ENCODE measurements around the gene JARID2. TPM values are rescaled to one million over a fixed set of nuclear protein-coding genes. Genes with fewer than 3 reads are reported as not detected.

The JARID2 gene
- total and polyA plus RNA-seq, 2 of the 8 experiments (the other 6 are each of a cell fraction or from before 2014, with no cell fraction given): 60.1 to 239 TPM

DNA sequence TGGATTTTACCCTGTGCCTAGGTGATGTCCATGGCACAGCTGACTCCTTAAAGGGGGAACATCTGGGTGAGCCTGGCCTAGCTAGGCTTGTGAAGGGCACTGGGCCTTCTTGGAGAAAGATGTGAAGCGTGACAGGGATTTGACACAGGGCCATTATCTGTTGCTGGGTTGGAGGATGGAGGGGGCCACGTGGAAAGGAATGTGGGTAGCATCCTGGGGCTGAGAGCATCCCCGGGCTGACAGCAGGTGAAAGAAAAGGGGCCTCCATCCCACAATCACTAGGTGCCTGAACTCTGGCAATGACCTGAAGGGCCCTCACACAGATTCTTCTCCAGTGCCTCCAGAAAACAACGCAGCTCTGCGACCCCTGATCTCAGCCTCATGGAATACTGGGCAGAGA, 292.2 kb downstream of the JARID2 start:
- Histone ChIP-seq H3K4me1 (replicated peaks in 1 of 4; ENCODE audit: control insufficient read depth in 3 of 4, insufficient read depth in 4 of 4, low read length in 3 of 4) (no peaks in the 10 kb centered on the region), H2BK15ac (ENCODE audit: low read length) (no peak overlapping the region), H3K4me3 (ENCODE audit: extremely low read depth in 1 of 4, insufficient read depth in 2 of 4, low read depth in 3 of 4, low read length in 4 of 4) (no peak overlapping the region), H3K4ac (replicated peaks; ENCODE audit: insufficient read length, low read depth, low read length) (no peak overlapping the region), H3K27ac (ENCODE audit: low read depth, low read length) (no peak overlapping the region), H4K20me1 (replicated peaks in 1 of 2; ENCODE audit: control insufficient read depth in 1 of 2, insufficient read depth in 2 of 2, low read length in 2 of 2) (no peaks in the 10 kb centered on the region), H2BK120ac (replicated peaks; ENCODE audit: low read depth, low read length) (no peak overlapping the region), H3K79me2 (ENCODE audit: control insufficient read depth in 1 of 2, insufficient read depth in 2 of 2, low read length in 2 of 2) (no peaks in the 10 kb centered on the region), H3K23me2 (ENCODE audit: low read depth, low read length) (no peaks in the 10 kb centered on the region), H4K91ac (replicated peaks; ENCODE audit: insufficient read length, low read length) (no peak overlapping the region), H2AFZ (ENCODE audit: low read length) (no peak overlapping the region), H4K5ac (ENCODE audit: insufficient read length, low read depth, low read length) (no peak overlapping the region), H2BK20ac (ENCODE audit: low read length) (no peak overlapping the region), H3K23ac (ENCODE audit: insufficient read length) (no peak overlapping the region), H3K9ac (replicated peaks in 1 of 4; ENCODE audit: extremely low read depth in 1 of 4, low read depth in 3 of 4, low read length in 3 of 4) (no peak overlapping the region), H2BK12ac (ENCODE audit: low read depth, low read length) (no peak overlapping the region), H3K18ac (ENCODE audit: extremely low read depth, low read length) (no peak overlapping the region), H2AK5ac (ENCODE audit: low read depth, low read length) (no peak overlapping the region), H3K27me3 (replicated peaks in 1 of 4; ENCODE audit: control insufficient read depth in 3 of 4, extremely low read depth in 1 of 4, insufficient read depth in 3 of 4, low read length in 3 of 4) (no peaks in the 10 kb centered on the region), H3K79me1 (ENCODE audit: low read depth, low read length) (peaks cover 2% of the 10 kb centered on the region; the same call in 1 of the 2 replicates), H3K4me2 (ENCODE audit: insufficient read depth in 1 of 2, low read depth in 2 of 2, low read length in 2 of 2) (no peak overlapping the region), H3K56ac (replicated peaks; ENCODE audit: insufficient read length, low read depth, low read length) (no peak overlapping the region), H4K8ac (ENCODE audit: extremely low read depth, insufficient read depth, low read length) (no peak overlapping the region; the same call in 1 of the 2 replicates), H2BK5ac (ENCODE audit: low read depth, low read length) (no peak overlapping the region), H3K14ac (ENCODE audit: insufficient read length) (no peak overlapping the region), H3K9me3 (ENCODE audit: insufficient read depth in 2 of 2, low read depth in 1 of 2, low read length in 1 of 2) (no peaks in the 10 kb centered on the region), H3K36me3 (ENCODE audit: control insufficient read depth in 2 of 4, insufficient read depth in 4 of 4, low read length in 3 of 4) (no peaks in the 10 kb centered on the region)
- DNase-seq (ENCODE audit: low read depth in 1 of 2, low spot score in 2 of 2): peak in 1 of 2 experiments; percentile 17
- 81% methylated on average over 5 of the region's 5 CpGs; no CpG with 5 or more reads in 1 of the 2 experiments for WGBS, 2 experiments (ENCODE audit: extremely low coverage in 1 of 2, insufficient coverage in 1 of 2, insufficient read length in 1 of 2, insufficient replicate concordance in 2 of 2, low coverage in 1 of 2, low lambda C conversion rate in 2 of 2, missing lambda C conversion rate in 1 of 2)
- ChIA-PET CTCF (ENCODE audit: partially characterized antibody) (interaction anchor here (1.1 to 1.8 kb wide), 2 partner anchors 12 to 86 kb away, joined by 6 read pairs; no protein-coding TSS in a partner anchor), POLR2A (ENCODE audit: partially characterized antibody) (interaction anchor here (3.1 kb wide), 1 partner anchor 14 kb away, joined by 9 read pairs; no protein-coding TSS in a partner anchor)
- TF ChIP-seq TAF7 (optimal IDR thresholded peaks at IDR 0.05; ENCODE audit: borderline replicate concordance, low read depth, low read length): no peak
- no peak for TF ChIP-seq FOSL1 (IDR thresholded peaks at IDR 0.05; ENCODE audit: insufficient read depth, low read depth, low read length)
- no peak for TF ChIP-seq HDAC2 (IDR thresholded peaks at IDR 0.05; ENCODE audit: borderline replicate concordance in 1 of 2, low read depth in 2 of 2, low read length in 2 of 2)
- no peak for TF ChIP-seq ASH2L (IDR thresholded peaks at IDR 0.05; ENCODE audit: low read length)
- TF ChIP-seq CTBP2 (IDR thresholded peaks at IDR 0.05; ENCODE audit: borderline replicate concordance, insufficient read depth, insufficient read length, low read length): no peak
- TF ChIP-seq SUZ12 (IDR thresholded peaks at IDR 0.05; ENCODE audit: low read length): no peak
- TF ChIP-seq RXRA (IDR thresholded peaks at IDR 0.05; ENCODE audit: insufficient read depth, low read depth, low read length): no peak
- no peak for TF ChIP-seq PHF8 (conservative IDR thresholded peaks at IDR 0.05; ENCODE audit: low read depth, low read length)
- TF ChIP-seq RNF2 (IDR thresholded peaks at IDR 0.05; ENCODE audit: borderline replicate concordance, low read depth, low read length, missing control alignments, poor library complexity, severe bottlenecking): no peak
- FAIRE-seq: no peak
